Superior temporal gyrus (tissue), 1 donor: ENCODE data around the gene PTDSS2.
"Not testable (repeated sequence)": the region's sequence is repeated elsewhere in the genome, so short reads cannot be mapped to it uniquely, and the experiment has no call there.

ENCODE experiments used
- DNase-seq: peaks from one replicate; pipeline ENCODE4 v3.0.0-alpha.2; 2016; ENCODE audit errors: extremely low spot score

PTDSS2 gene

GRCh38 chr11:449889-450808 is at the start of gene PTDSS2:
PTDSS2 (plus strand) TSS chr11:450279; CDS start chr11:450456, 177 bp downstream.
- peak; percentile 96 for DNase-seq

GRCh38 chr11:401196-401595 is 48.9 kb upstream of the PTDSS2 start:
- not testable (repeated sequence) for DNase-seq

DNA sequence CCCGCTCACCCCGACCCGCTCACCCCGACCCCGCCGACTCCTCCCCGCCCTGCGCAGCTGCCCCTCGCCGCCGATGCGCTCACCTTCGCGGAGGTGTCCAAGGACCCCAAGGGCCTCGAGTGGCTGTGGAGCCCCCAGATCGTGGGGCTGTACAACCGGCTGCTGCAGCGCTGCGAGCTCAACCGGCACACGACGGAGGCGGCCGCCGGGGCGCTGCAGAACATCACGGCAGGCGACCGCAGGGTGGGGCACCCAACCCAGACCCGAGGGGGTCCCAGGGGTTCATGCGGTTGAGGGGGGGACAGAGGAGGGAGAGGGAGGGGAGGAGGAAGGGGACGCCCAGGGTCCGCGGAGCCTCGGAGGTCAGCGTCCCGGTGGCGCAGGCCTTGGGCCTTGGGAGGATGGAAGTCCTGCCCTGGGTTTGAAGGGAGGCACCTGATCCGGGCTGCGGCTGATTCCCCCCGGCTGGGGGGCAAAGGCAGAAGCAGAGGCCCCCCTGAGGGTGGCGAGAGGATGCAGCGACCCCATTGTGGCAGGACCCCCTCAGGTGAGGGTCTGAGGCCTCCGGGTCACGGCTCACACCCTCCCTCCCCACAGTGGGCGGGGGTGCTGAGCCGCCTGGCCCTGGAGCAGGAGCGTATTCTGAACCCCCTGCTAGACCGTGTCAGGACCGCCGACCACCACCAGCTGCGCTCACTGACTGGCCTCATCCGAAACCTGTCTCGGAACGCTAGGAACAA is 46.9 kb upstream of the PTDSS2 start:
- DNase-seq = no peak

- no peak for DNase-seq
Measured at GRCh38 chr11:403761-404431, 46.2 kb upstream of the PTDSS2 start.

GRCh38 chr11:404551-405264 is 45.4 kb upstream of the PTDSS2 start:
- no peak for DNase-seq

GRCh38 chr11:405323-405953 is 44.6 kb upstream of the PTDSS2 start:
- no peak for DNase-seq

DNA sequence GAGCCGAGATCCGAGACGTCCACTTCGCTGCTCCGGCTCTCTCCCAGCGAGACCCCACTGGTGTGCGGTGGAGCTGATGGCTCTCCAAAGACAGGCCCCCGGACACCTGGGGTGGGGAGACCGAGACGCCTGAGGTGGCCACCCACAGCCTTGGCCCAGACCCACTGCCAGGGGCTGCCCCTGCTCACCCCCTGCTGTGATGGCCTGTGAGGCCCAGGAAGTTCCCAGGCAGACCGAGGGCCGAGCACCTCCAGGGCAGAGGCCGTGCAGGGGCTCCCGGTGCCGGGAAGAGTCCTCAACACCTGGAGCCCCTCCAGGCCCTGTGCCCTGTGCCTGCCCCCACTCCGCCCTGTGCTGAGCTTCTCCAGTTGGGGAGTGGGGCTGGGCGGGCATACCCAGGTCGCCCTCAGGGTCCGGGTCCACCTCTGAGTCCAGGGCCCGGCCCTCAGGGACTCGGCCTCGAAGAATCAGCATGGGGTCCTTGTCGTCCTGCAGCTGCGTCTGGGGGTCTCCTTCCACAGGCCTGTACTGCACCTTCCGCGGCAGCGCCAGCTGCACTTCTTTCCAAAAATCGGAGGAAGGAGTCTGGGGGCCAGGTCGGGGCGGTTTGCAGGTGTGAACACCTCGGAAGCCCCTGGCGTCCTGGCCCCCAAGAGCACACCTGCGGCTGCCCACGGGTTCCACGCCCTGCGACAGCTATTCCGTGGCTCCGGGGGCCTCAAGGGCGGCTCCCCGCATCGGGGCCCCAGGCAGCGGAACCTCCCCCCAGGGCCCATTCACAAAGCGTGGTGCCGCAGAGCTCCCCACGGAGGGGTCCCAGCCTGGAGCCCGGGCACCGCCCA is 43.9 kb upstream of the PTDSS2 start:
- DNase-seq = no peak

- no peak for DNase-seq
Measured at GRCh38 chr11:406796-407650, 43.1 kb upstream of the PTDSS2 start.

DNA sequence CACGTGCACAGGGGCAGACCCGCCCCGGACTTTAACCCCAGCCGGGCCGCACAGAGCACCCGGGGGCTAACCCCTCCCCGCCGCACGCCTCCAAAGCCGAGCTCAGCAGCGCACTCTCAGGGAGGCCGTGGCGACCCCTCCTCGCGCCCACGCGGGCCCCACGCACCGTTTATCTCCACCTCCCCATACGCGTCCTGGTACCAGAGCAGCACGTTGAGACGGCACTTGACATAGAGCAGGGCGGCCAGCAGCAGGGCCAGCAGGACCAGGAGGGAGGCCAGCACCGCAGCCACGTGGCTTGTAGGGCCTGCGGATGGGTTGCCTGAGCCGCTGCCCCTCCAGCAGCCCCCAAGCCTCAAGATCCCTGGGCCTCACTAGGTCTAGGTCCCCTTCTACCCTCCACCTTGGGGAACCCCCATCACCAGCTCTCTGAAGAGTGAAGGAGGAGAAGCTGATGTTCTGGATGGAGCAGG is 42.4 kb upstream of the PTDSS2 start:
- DNase-seq = no peak

GRCh38 chr11:408154-409007 is 41.7 kb upstream of the PTDSS2 start:
- DNase-seq = no peak

- no peak for DNase-seq
Measured at GRCh38 chr11:409008-409599, 41.0 kb upstream of the PTDSS2 start.

GRCh38 chr11:409600-410483 is 40.2 kb upstream of the PTDSS2 start:
- DNase-seq = no peak

- DNase-seq = not testable (repeated sequence)
Measured at GRCh38 chr11:410711-411110, 39.4 kb upstream of the PTDSS2 start.

- not testable (repeated sequence) for DNase-seq
Measured at GRCh38 chr11:411520-411919, 38.6 kb upstream of the PTDSS2 start.

GRCh38 chr11:412641-413119 is 37.4 kb upstream of the PTDSS2 start:
- no peak for DNase-seq
